SK-N-SH (cell line): ENCODE data around the gene ERI3. TPM values are rescaled to one million over a fixed set of nuclear protein-coding genes. Genes with fewer than 3 reads are reported as not detected.

Experiments
- CTCF ChIA-PET: fragments of 300-600, 350-600 bp; formaldehyde crosslinking; extraction: SDS; loops from one replicate; lab custom pipeline; 2021; lab: Yijun Ruan, JAX
- POLR2A ChIA-PET: fragments of 350-600 bp; sonication (Branson Sonifier 250); formaldehyde crosslinking; extraction: SDS; loops from one replicate; lab custom pipeline; 2020; ENCODE audit warnings: antibody characterized with exemption, inconsistent platforms; lab: Yijun Ruan, JAX
- DNase-seq: peaks from one replicate; pipeline ENCODE4 v3.0.0; 2012
- H2AFZ ChIP-seq: fragments of 200-600 bp; sonication (generic); 2 replicates; pipeline ENCODE4 v1.8.1; 2016; ENCODE audit warnings: antibody characterized with exemption, mild to moderate bottlenecking, low read depth
- H3F3A ChIP-seq: fragments of 200-600 bp; sonication (generic); replicated peaks from 2 replicates; pipeline ENCODE3; 2016; ENCODE audit warnings: antibody characterized with exemption, mild to moderate bottlenecking; ENCODE audit not compliant: insufficient read depth
- H3K27ac ChIP-seq, 2 experiments: fragments of 200-500 bp in 1 of 2; fragments of 200-600 bp in 1 of 2; sonication (Bioruptor generic) in 1 of 2; sonication (generic), shearing (Covaris generic) in 1 of 2; 2 replicates each; pipeline versions ENCODE4 v1.5.1 to v1.6.1; 2014 to 2016; ENCODE audit warnings: low read depth in 2 of 2, inconsistent platforms in 1 of 2, low read length in 1 of 2, mild to moderate bottlenecking in 1 of 2, mixed read lengths in 1 of 2
- H3K27me3 ChIP-seq: fragments of 200-600 bp; sonication (generic), shearing (Covaris generic); 2 replicates; pipeline ENCODE4 v1.6.1; 2016; ENCODE audit warnings: mixed run types; ENCODE audit not compliant: insufficient read depth
- H3K36me3 ChIP-seq, 2 experiments: fragments of 200-500 bp in 1 of 2; fragments of 200-600 bp in 1 of 2; sonication (Bioruptor generic) in 1 of 2; sonication (generic) in 1 of 2; replicated peaks in 1 of 2; 2 replicates each; pipeline versions ENCODE3 to v1.5.1; 2014 to 2016; ENCODE audit warnings: low read length in 1 of 2, mild to moderate bottlenecking in 1 of 2; ENCODE audit not compliant: insufficient read depth in 2 of 2, control insufficient read depth in 1 of 2
- H3K4me1 ChIP-seq, 2 experiments: fragments of 200-500 bp in 1 of 2; fragments of 200-600 bp in 1 of 2; sonication (Bioruptor generic) in 1 of 2; sonication (generic), shearing (Covaris generic) in 1 of 2; 2 replicates each; pipeline versions ENCODE4 v1.5.1 to v1.6.1; 2014 to 2016; ENCODE audit warnings: low read depth in 1 of 2, low read length in 1 of 2, mixed run types in 1 of 2; ENCODE audit not compliant: insufficient read depth in 2 of 2, control insufficient read depth in 1 of 2
- H3K4me2 ChIP-seq: fragments of 200-600 bp; sonication (generic), shearing (Covaris generic); 2 replicates; pipeline ENCODE4 v1.6.1; 2017; ENCODE audit warnings: mixed run types
- H3K4me3 ChIP-seq, 2 experiments: fragments of 200-500 bp in 1 of 2; fragments of 200-600 bp in 1 of 2; sonication (Bioruptor generic) in 1 of 2; sonication (generic), shearing (Covaris generic) in 1 of 2; 2 replicates each; pipeline versions ENCODE4 v1.5.1 to v1.8.1; 2014 to 2016; ENCODE audit warnings: low read depth in 2 of 2, inconsistent platforms in 1 of 2, low read length in 1 of 2, mild to moderate bottlenecking in 1 of 2, mixed read lengths in 1 of 2, moderate library complexity in 1 of 2
- H3K79me2 ChIP-seq: fragments of 200-600 bp; sonication (generic); 2 replicates; pipeline ENCODE4 v1.8.1; 2017; ENCODE audit warnings: mild to moderate bottlenecking; ENCODE audit not compliant: insufficient read depth
- H3K9ac ChIP-seq: fragments of 200-600 bp; sonication (generic); 2 replicates; pipeline ENCODE4 v1.6.1; 2017; ENCODE audit warnings: mixed run types
- H3K9me2 ChIP-seq: fragments of 200-600 bp; sonication (generic); 2 replicates; pipeline ENCODE4 v1.6.1; 2017; ENCODE audit warnings: mixed run types
- H3K9me3 ChIP-seq: fragments of 200-600 bp; sonication (generic); 2 replicates; pipeline ENCODE4 v1.6.1; 2017; ENCODE audit warnings: mixed run types, mild to moderate bottlenecking, moderate library complexity
- H4K20me1 ChIP-seq: fragments of 200-600 bp; sonication (generic); 2 replicates; pipeline ENCODE4 v1.6.1; 2017; ENCODE audit warnings: mild to moderate bottlenecking, mixed run types; ENCODE audit not compliant: insufficient read depth
- ELF1 ChIP-seq: IDR thresholded peaks from 2 replicates; pipeline ENCODE4 v1.4.0; 2012
- FOSL2 ChIP-seq: IDR thresholded peaks from 2 replicates; pipeline ENCODE4 v1.4.0; 2012; ENCODE audit warnings: low read depth, mild to moderate bottlenecking, moderate library complexity, borderline replicate concordance
- FOXM1 ChIP-seq: IDR thresholded peaks from 2 replicates; pipeline ENCODE4 v1.4.0; 2012; ENCODE audit warnings: low read depth, mild to moderate bottlenecking
- JUND ChIP-seq: IDR thresholded peaks from 2 replicates; pipeline ENCODE4 v1.4.0; 2012
- MEF2A ChIP-seq: IDR thresholded peaks from 2 replicates; pipeline ENCODE4 v1.4.0; 2012; ENCODE audit warnings: low read depth, borderline replicate concordance
- MXI1 ChIP-seq: IDR thresholded peaks from 2 replicates; pipeline ENCODE4 v1.6.1; 2012; ENCODE audit warnings: mild to moderate bottlenecking, low read depth, low read length, improper control_type of control experiment
- POLR2AphosphoS5 ChIP-seq: IDR thresholded peaks from 2 replicates; pipeline ENCODE4 v1.6.1; 2012; ENCODE audit warnings: low read depth, low read length
- RAD21 ChIP-seq: IDR thresholded peaks from 2 replicates; pipeline ENCODE4 v1.6.1; 2012; ENCODE audit warnings: mild to moderate bottlenecking, low read length
- RCOR1 ChIP-seq: fragments of 150-350 bp; IDR thresholded peaks from 2 replicates; pipeline ENCODE4 v1.6.1; 2017; ENCODE audit warnings: antibody characterized with exemption, low read length
- SMC3 ChIP-seq: IDR thresholded peaks from 2 replicates; pipeline ENCODE4 v1.6.1; 2012; ENCODE audit warnings: low read depth, low read length, improper control_type of control experiment
- TAF1 ChIP-seq: IDR thresholded peaks from 2 replicates; pipeline ENCODE4 v1.6.1; 2012; ENCODE audit warnings: low read depth, mild to moderate bottlenecking, low read length, moderate library complexity, borderline replicate concordance
- USF1 ChIP-seq: IDR thresholded peaks from 2 replicates; pipeline ENCODE4 v1.4.0; 2012; ENCODE audit warnings: low read depth, borderline replicate concordance
- WGBS: methylation state at CpG from one replicate; pipeline ENCODE4 v1.1.6; 2017; ENCODE audit warnings: low lambda C conversion rate; 5-methylcytosine and 5-hydroxymethylcytosine counted together
- polyA plus RNA-seq, 3 experiments: library from polyadenylated mRNA; depleted of rRNA; stranded (reverse); fragments of >200 nt; gene quantifications; 2 replicates each; pipeline ENCODE4 v1.2.3, GENCODE V29; 2012
- TF ChIP-seq, protein P1 (sequence below): fragments of 200-600 bp; sonication (generic); IDR thresholded peaks from 2 replicates; pipeline ENCODE4 v1.6.1; 2017; ENCODE audit warnings: antibody characterized with exemption, mild to moderate bottlenecking, moderate library complexity
- TF ChIP-seq, protein P2 (sequence below): fragments of 150-350 bp; IDR thresholded peaks from 2 replicates; pipeline ENCODE4 v1.6.1; 2017; ENCODE audit warnings: antibody characterized with exemption, low read length, low read depth, borderline replicate concordance
- TF ChIP-seq, protein P3 (sequence below): IDR thresholded peaks from 2 replicates; pipeline ENCODE4 v1.4.0; 2012; ENCODE audit warnings: low read depth, borderline replicate concordance

ERI3 gene
- polyA plus RNA-seq, 1 of the 3 experiments (the other 2 are of a cell fraction) = 60.7 TPM

- ChIA-PET CTCF (interaction anchor here (0.5 to 6.5 kb wide), 75 partner anchors 9 to 491 kb away, joined by 3 to 89 read pairs (median 5); no protein-coding TSS in a partner anchor), POLR2A (interaction anchor here (0.9 to 1.0 kb wide), 2 partner anchors 13 to 435 kb away, joined by 3 read pairs; no protein-coding TSS in a partner anchor)
- peak; percentile 84 for DNase-seq
- H3K4me3 ChIP-seq = no peak overlapping the region; a peak in 1 of 4 replicates
- H3K9me3 ChIP-seq = no peaks in the 10 kb centered on the region
- H3K27ac ChIP-seq = no peak overlapping the region
- 46% methylated on average over 2 of the region's 4 CpGs for WGBS
- no peaks in the 10 kb centered on the region for H3K9me2 ChIP-seq
- H3F3A ChIP-seq = peaks cover 12% of the 10 kb centered on the region
- H3K27me3 ChIP-seq = no peaks in the 10 kb centered on the region
- H2AFZ ChIP-seq = no peak overlapping the region
- H3K9ac ChIP-seq = no peak overlapping the region
- no peak overlapping the region for H3K4me2 ChIP-seq
- peaks cover 10% of the 10 kb centered on the region for H3K79me2 ChIP-seq
- H4K20me1 ChIP-seq = no peaks in the 10 kb centered on the region
- peak; percentile 85 for TF ChIP-seq SMC3
- no peak for TF ChIP-seq USF1
- peak; percentile 89 for TF ChIP-seq RAD21
- no peak for TF ChIP-seq FOSL2
- TF ChIP-seq, protein P1, sequence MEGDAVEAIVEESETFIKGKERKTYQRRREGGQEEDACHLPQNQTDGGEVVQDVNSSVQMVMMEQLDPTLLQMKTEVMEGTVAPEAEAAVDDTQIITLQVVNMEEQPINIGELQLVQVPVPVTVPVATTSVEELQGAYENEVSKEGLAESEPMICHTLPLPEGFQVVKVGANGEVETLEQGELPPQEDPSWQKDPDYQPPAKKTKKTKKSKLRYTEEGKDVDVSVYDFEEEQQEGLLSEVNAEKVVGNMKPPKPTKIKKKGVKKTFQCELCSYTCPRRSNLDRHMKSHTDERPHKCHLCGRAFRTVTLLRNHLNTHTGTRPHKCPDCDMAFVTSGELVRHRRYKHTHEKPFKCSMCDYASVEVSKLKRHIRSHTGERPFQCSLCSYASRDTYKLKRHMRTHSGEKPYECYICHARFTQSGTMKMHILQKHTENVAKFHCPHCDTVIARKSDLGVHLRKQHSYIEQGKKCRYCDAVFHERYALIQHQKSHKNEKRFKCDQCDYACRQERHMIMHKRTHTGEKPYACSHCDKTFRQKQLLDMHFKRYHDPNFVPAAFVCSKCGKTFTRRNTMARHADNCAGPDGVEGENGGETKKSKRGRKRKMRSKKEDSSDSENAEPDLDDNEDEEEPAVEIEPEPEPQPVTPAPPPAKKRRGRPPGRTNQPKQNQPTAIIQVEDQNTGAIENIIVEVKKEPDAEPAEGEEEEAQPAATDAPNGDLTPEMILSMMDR = peak; percentile 91
- TF ChIP-seq POLR2AphosphoS5 = 0 out of 2 replicates have a peak, but pooled peaks have one; percentile 5
- H3K36me3 ChIP-seq = peaks cover 13 to 65% of the 10 kb centered on the region in 2 experiments
- H3K4me1 ChIP-seq = peaks cover 0 to 12% of the 10 kb centered on the region in 2 experiments; a peak in 1 of 4 replicates
These were observed 137.1 kb downstream of the ERI3 start for GRCh38 chr1:44217809-44218410.

- WGBS = under 1% methylated on average over 19 of the region's 44 CpGs
- H3K27ac ChIP-seq = peak within 1 kb of the TSS; percentile 6 to 80; a peak in 3 of 4 replicates
- POLR2A ChIA-PET = interaction anchor here (0.5 to 1.0 kb wide), 3 partner anchors 106 to 581 kb away, joined by 3 to 4 read pairs (median 3); no protein-coding TSS in a partner anchor
- TF ChIP-seq, protein P2, sequence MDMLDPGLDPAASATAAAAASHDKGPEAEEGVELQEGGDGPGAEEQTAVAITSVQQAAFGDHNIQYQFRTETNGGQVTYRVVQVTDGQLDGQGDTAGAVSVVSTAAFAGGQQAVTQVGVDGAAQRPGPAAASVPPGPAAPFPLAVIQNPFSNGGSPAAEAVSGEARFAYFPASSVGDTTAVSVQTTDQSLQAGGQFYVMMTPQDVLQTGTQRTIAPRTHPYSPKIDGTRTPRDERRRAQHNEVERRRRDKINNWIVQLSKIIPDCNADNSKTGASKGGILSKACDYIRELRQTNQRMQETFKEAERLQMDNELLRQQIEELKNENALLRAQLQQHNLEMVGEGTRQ = no peak
- TF ChIP-seq SMC3 (peak; percentile 31; the same call in 1 of the 2 replicates), FOXM1 (no peak), MXI1 (peak; percentile 68; the same call in 1 of the 2 replicates), USF1 (no peak; the same call in 1 of the 2 replicates), POLR2AphosphoS5 (peak; percentile 77), TAF1 (peak; percentile 91), ELF1 (peak; percentile 57; the same call in 1 of the 2 replicates), RCOR1 (peak; percentile 60; the same call in 1 of the 2 replicates), RAD21 (peak; percentile 50), JUND (no peak), MEF2A (no peak)
- TF ChIP-seq, protein P3, sequence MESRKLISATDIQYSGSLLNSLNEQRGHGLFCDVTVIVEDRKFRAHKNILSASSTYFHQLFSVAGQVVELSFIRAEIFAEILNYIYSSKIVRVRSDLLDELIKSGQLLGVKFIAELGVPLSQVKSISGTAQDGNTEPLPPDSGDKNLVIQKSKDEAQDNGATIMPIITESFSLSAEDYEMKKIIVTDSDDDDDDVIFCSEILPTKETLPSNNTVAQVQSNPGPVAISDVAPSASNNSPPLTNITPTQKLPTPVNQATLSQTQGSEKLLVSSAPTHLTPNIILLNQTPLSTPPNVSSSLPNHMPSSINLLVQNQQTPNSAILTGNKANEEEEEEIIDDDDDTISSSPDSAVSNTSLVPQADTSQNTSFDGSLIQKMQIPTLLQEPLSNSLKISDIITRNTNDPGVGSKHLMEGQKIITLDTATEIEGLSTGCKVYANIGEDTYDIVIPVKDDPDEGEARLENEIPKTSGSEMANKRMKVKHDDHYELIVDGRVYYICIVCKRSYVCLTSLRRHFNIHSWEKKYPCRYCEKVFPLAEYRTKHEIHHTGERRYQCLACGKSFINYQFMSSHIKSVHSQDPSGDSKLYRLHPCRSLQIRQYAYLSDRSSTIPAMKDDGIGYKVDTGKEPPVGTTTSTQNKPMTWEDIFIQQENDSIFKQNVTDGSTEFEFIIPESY = no peak
These were observed 141.6 kb downstream of the ERI3 start, which contains the start of gene DMAP1 for GRCh38 chr1:44213222-44214112. Gene DMAP1, plus strand, starts transcription at chr1:44213471. Its CDS starts 283 bp downstream, at chr1:44213754.

More at GRCh38 chr1:44213222-44214112, 141.6 kb downstream of the ERI3 start, which contains the start of gene DMAP1:
- Histone ChIP-seq H3F3A (peaks cover 12% of the 10 kb centered on the region), H2AFZ (peak within 1 kb of the TSS; percentile 95), H3K36me3 (peaks cover 13 to 27% of the 10 kb centered on the region in 2 experiments), H3K9me3 (no peaks in the 10 kb centered on the region), H3K79me2 (peaks cover 10% of the 10 kb centered on the region), H3K9ac (peak within 1 kb of the TSS; percentile 80), H3K27me3 (no peaks in the 10 kb centered on the region), H3K9me2 (no peaks in the 10 kb centered on the region), H3K4me2 (peak within 1 kb of the TSS; percentile 89), H3K4me1 (peaks cover 0 to 20% of the 10 kb centered on the region in 2 experiments; a peak in 1 of 4 replicates), H3K4me3 (peak within 1 kb of the TSS; percentile 95 to 99), H4K20me1 (no peaks in the 10 kb centered on the region)
- CTCF ChIA-PET = interaction anchor here (0.8 to 1.8 kb wide), 9 partner anchors 10 to 440 kb away, joined by 3 to 6 read pairs (median 4); no protein-coding TSS in a partner anchor
- DNase-seq = peak; percentile 83
